ENCODE measurements around the gene SIX2.

The SIX2 gene

GRCh38 chr2:45018023-45018422, 8.8 kb upstream of the SIX2 start:
- no peak for DNase-seq (ENCODE audit: low read depth)

DNA sequence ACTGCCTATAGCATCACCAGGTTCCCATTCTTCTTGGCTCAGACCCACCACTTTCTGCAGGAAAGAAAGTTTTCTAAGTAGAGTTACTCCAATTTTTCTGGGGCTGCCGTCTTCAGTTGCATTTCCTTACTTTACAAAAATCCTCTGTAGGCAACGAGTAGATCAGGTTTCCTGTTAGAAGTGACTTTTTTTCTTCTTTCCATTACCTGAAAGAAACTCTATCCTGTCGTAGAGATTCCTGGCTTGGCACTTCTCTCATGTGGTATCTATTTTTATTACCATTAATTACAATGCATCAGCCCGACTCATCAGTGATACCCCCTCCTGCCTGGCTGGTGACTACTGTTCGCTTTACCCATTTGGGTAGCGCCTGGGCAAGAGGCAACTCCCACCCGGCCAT, 5.6 kb upstream of the SIX2 start:
- DNase-seq (ENCODE audit: low read depth) = no peak

DNA sequence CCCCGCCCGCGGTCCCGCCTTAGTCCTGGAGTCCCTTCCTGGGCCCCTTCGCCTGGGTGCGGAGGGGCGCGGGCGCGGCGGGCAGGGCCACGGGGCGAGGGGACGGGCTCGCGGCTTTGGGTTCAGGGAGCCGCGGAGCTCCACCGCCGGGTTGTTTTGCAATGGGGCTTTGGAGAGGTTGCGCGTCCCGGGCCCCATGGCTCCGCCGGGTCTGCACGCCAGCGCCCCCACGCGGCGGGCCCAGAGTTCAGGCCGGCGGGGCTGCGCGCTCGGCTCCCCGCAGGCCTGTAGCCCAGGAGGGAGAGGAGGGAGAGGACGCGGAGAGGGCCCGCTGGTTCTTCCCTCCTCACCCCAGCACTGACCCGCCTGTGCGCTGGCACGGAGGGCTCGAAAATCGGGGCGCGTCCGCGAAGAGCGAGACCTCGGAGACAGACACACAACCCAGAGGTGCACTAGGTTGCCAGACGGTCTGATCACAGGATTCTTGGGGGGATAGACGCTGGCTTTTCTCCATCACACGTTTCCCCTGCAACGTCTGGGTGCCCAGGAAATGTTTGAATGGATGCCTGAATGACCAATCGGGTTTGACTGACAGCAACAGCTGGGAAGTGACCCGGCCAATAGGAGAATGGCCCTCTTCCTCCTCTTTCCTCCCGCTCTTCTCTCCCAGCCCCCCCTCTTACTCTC, 4.9 kb upstream of the SIX2 start:
- no peak for DNase-seq (ENCODE audit: low read depth)

DNA sequence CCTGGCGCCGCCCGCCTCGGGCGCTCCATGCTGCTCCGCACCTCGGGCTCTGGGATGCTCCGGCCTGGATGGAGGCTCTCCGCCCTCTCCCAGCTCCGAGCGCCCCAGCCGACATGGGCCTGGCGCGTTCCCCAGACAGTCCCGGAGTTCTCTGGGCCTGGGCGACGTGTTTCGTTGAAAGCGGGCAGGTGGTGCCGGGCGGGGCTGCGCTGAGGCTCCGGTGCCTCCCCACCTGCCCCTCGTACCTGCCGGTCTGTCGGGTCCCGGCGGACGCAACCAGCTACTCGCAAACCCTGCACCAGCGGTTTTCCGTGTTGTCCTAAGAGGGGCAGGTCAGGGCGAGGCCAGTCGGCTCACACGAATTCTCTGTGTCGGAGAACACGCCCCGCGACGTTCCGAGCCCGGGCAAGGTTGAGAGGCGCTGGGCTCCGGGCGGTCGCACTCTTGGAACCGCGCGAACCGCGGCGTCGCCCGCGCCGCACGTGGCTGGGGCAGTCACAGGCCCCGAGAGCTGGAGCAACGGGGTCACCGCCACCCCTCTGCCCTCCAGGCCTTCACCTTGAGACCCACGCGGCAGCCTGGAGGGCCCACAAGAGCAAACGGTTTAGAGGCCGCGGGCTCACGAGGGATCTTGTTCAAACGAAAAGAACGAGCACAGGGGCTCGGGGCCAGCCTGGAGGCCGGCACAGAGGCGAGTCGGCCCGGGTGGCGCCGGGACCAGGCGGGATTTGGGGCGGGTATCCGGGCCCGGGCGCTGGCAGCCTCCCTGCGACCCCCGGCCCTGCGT, 4.2 kb upstream of the SIX2 start:
- no peak for DNase-seq (ENCODE audit: low read depth)

GRCh38 chr2:45012733-45013132, 3.5 kb upstream of the SIX2 start:
- no peak for DNase-seq (ENCODE audit: low read depth)

GRCh38 chr2:45011621-45012602, 2.7 kb upstream of the SIX2 start:
- DNase-seq (ENCODE audit: low read depth) = no peak

GRCh38 chr2:45011121-45011520, 1.9 kb upstream of the SIX2 start:
- no peak for DNase-seq (ENCODE audit: low read depth)

- DNase-seq (ENCODE audit: low read depth) = no peak
These were observed 1.4 kb upstream of the SIX2 start for GRCh38 chr2:45010702-45011012.

DNA sequence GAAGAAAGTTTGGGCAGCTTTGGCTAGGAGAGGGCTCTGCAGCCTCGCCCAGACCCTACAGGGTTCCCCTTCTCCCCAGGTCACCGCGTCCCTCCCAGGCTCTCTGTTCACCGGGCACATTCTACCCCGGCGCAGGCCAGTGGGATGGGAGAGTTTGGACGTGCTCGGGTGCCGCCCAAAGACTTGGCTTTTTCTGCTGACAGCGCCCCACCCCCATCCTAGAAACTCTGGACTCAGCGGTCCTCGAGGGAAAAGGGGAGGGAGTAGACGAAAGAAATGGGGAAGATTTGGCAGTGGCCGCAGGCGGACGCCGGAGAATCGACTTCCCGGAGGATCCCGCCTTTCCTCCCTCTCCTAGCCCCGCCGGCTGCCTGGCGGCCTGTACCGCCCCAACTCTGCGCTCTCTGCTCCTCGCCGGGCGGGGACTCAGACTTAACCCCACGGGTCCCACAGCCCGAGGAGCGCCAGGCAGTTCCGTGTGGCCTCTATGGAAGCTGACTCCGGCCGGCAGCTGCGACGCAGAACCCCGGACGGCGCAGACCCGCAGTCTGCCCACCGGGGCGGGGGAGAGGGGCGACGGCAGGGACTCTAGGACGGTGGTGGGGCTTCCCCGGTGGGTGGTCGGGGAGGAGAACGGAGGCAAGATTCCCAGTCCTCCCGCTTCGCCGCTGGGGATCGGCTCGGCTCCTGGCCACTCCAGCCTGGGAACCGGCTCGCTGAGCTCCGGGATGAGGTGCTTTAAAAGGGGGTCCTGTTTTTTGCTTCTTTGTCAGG, 863 bp upstream of the SIX2 start:
- DNase-seq (ENCODE audit: low read depth) = no peak

GRCh38 chr2:45008296-45009129, 739 bp downstream of the SIX2 start:
- no peak for DNase-seq (ENCODE audit: low read depth)

DNA sequence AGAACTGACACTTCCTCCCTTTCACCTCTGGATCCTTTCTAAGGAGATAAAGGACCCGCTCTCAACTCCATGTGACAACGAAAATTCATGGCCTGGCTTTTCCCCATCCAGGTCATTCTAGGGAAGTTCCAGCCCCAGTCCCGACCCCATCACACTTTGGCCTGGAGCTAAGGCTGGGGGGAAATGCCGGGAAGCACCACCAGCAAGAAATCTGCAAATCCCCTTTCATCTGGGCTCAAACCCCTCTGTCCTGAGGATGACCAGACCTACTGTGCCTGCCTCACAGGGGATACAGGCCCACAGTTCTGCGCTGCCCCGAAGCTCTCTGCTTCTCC, 1.3 kb downstream of the SIX2 start:
- no peak for DNase-seq (ENCODE audit: low read depth)

DNA sequence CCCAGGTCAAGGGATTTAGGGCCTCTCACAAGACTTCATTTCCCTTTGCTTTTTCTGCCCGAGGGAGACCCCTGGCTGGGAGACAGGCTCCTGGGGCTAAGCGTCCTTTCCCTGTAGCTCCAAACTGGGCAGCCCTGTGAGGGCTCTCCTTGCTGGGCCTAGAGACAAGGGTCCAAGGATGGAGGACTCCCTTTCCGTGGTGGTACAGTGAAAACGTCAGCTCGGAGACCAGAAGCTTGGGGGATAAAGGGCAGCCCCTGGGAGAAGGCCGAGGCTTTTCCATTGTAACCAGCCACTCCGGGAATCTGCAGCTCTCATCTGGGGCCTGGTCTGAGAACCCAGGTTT, 2.3 kb downstream of the SIX2 start:
- DNase-seq (ENCODE audit: low read depth) = no peak

- DNase-seq (ENCODE audit: low read depth) = no peak
These were observed 3.0 kb downstream of the SIX2 start for GRCh38 chr2:45006041-45006941.

DNA sequence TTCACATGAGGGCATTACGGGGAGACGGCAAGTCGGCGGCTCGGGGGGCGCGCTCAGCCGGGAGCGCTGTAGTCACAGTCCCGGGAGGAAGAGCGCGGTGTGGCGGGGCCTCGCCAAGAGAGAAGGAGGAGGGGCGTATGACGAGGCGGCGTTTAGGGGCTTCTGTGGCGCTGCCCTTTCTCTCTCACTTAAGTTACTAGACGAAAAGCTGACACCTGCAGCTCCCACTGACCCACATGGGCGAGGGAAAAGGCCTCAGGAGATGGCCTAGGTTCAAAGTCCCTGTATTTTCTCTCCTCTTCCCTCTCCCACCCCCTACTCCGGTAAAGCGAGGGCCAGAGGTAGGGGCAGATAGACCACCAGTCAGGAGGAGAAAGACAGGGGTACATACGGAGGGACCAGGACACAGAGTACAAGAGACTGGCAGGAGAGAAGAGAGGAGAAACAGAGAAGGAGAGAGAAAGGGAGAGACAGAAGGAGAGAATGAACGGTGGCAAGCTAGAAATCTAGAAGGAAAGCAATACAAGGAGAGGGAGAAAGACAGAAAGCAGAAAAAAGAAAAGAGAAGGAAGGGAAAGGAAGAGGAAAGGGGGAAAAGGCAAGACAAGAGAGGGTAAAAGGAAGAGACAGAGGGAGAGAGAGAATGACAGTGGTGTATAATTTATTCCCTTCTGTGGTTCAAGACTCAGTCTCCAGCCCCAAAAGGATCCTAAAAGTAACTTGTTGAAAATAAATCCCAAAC, 3.8 kb downstream of the SIX2 start:
- no peak for DNase-seq (ENCODE audit: low read depth)

DNA sequence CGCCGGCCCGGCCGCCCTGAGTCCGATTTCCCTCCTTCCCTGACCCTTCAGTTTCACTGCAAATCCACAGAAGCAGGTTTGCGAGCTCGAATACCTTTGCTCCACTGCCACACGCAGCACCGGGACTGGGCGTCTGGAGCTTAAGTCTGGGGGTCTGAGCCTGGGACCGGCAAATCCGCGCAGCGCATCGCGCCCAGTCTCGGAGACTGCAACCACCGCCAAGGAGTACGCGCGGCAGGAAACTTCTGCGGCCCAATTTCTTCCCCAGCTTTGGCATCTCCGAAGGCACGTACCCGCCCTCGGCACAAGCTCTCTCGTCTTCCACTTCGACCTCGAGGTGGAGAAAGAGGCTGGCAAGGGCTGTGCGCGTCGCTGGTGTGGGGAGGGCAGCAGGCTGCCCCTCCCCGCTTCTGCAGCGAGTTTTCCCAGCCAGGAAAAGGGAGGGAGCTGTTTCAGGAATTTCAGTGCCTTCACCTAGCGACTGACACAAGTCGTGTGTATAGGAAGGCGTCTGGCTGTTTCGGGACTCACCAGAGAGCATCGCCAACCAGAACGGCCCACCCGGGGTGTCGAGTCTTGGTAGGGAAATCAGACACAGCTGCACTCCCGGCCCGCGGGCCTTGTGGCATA, 4.6 kb downstream of the SIX2 start:
- DNase-seq (ENCODE audit: low read depth) = no peak

- DNase-seq (ENCODE audit: low read depth) = no peak
These were observed 5.4 kb downstream of the SIX2 start for GRCh38 chr2:45003579-45004551.

- no peak for DNase-seq (ENCODE audit: low read depth)
These were observed 6.6 kb downstream of the SIX2 start for GRCh38 chr2:45002686-45003085.

Data from T follicular helper cell (primary cell).